GM12864 (cell line): ENCODE results near the gene LRRN3.

Experiments used
- DNase-seq: peaks from one replicate; pipeline ENCODE4 v3.0.0-alpha.2; 2011; ENCODE audit warnings: low read depth
- H3K4me3 ChIP-seq: 2 replicates; pipeline ENCODE4 v1.5.1; 2011; ENCODE audit warnings: mild to moderate bottlenecking, low read depth, low read length, control low read depth
- CTCF ChIP-seq: IDR thresholded peaks from 2 replicates; pipeline ENCODE4 v1.5.1; 2011; ENCODE audit warnings: low read depth, mild to moderate bottlenecking, moderate library complexity, low read length, control low read depth, inconsistent platforms; ENCODE audit errors: missing control alignments

The LRRN3 gene

GRCh38 chr7:111050875-111051416 lies 40.0 kb upstream of the LRRN3 start:
- TF ChIP-seq CTCF: no peak
- H3K4me3 ChIP-seq: no peak overlapping the region
- no peak for DNase-seq

- no peak overlapping the region for H3K4me3 ChIP-seq
- no peak for DNase-seq
- TF ChIP-seq CTCF: no peak
Observed at GRCh38 chr7:111051832-111052231, 39.1 kb upstream of the LRRN3 start.

GRCh38 chr7:111053035-111053434 lies 37.9 kb upstream of the LRRN3 start:
- DNase-seq: no peak
- TF ChIP-seq CTCF: no peak

GRCh38 chr7:111056371-111056770 lies 34.6 kb upstream of the LRRN3 start:
- no peak overlapping the region for H3K4me3 ChIP-seq
- TF ChIP-seq CTCF: no peak
- DNase-seq: no peak

More at GRCh38 chr7:111053035-111053434, 37.9 kb upstream of the LRRN3 start:
- no peak overlapping the region for H3K4me3 ChIP-seq

- no peak for TF ChIP-seq CTCF
- no peak for DNase-seq
- H3K4me3 ChIP-seq: no peak overlapping the region
Observed at GRCh38 chr7:111057066-111057465, 33.9 kb upstream of the LRRN3 start.

- H3K4me3 ChIP-seq: no peak overlapping the region
- TF ChIP-seq CTCF: no peak
- no peak for DNase-seq
Observed at GRCh38 chr7:111059833-111060232, 31.1 kb upstream of the LRRN3 start.

- TF ChIP-seq CTCF: no peak
- H3K4me3 ChIP-seq: no peak overlapping the region
- DNase-seq: no peak
Observed at GRCh38 chr7:111063166-111063565, 27.8 kb upstream of the LRRN3 start.
